ENCODE results near the gene SPACA4.
"Not testable (repeated sequence)": the region's sequence is repeated elsewhere in the genome, so short reads cannot be mapped to it uniquely, and the experiment has no call there.

The SPACA4 gene

GRCh38 chr19:48606463-48607358, at the start of gene SPACA4:
TSS of gene SPACA4 (plus strand) at chr19:48606742. CDS start at chr19:48606979, 237 bp downstream.
- Mint-ChIP-seq H3K9me3 (ENCODE audit: low read depth) (no peaks in the 10 kb centered on the region), H3K4me3 (no peak within 1 kb of the TSS), H3K27me3 (no peaks in the 10 kb centered on the region), H3K4me1 (ENCODE audit: low read depth) (peaks cover 2% of the 10 kb centered on the region), H3K27ac (no peak within 1 kb of the TSS), H3K36me3 (no peaks in the 10 kb centered on the region)

GRCh38 chr19:48556825-48557224, 49.7 kb upstream of the SPACA4 start:
- H3K9me3 Mint-ChIP-seq (ENCODE audit: low read depth) = no peaks in the 10 kb centered on the region
- no peak overlapping the region for H3K27ac Mint-ChIP-seq
- H3K4me1 Mint-ChIP-seq (ENCODE audit: low read depth) = peaks cover 1% of the 10 kb centered on the region
- no peak overlapping the region for H3K4me3 Mint-ChIP-seq
- H3K27me3 Mint-ChIP-seq = peaks cover 6% of the 10 kb centered on the region
- no peaks in the 10 kb centered on the region for H3K36me3 Mint-ChIP-seq

GRCh38 chr19:48558018-48558684, 48.4 kb upstream of the SPACA4 start:
- no peak overlapping the region for H3K4me3 Mint-ChIP-seq
- no peak overlapping the region for H3K27ac Mint-ChIP-seq
- no peaks in the 10 kb centered on the region for H3K9me3 Mint-ChIP-seq (ENCODE audit: low read depth)
- H3K36me3 Mint-ChIP-seq = no peaks in the 10 kb centered on the region
- peaks cover 1% of the 10 kb centered on the region for H3K4me1 Mint-ChIP-seq (ENCODE audit: low read depth)
- peaks cover 6% of the 10 kb centered on the region for H3K27me3 Mint-ChIP-seq

- Mint-ChIP-seq H3K9me3 (ENCODE audit: low read depth) (no peaks in the 10 kb centered on the region), H3K36me3 (no peaks in the 10 kb centered on the region), H3K27ac (no peak overlapping the region), H3K27me3 (peaks cover 6% of the 10 kb centered on the region), H3K4me1 (ENCODE audit: low read depth) (peaks cover 1% of the 10 kb centered on the region), H3K4me3 (no peak overlapping the region)
Measured at GRCh38 chr19:48560095-48560530, 46.4 kb upstream of the SPACA4 start.

GRCh38 chr19:48561412-48561811, 45.1 kb upstream of the SPACA4 start:
- Mint-ChIP-seq H3K4me1 (ENCODE audit: low read depth) (peaks cover 1% of the 10 kb centered on the region), H3K36me3 (no peaks in the 10 kb centered on the region), H3K4me3 (no peak overlapping the region), H3K27ac (no peak overlapping the region), H3K9me3 (ENCODE audit: low read depth) (no peaks in the 10 kb centered on the region), H3K27me3 (peaks cover 6% of the 10 kb centered on the region)

GRCh38 chr19:48565090-48565489, 41.5 kb upstream of the SPACA4 start:
- Mint-ChIP-seq H3K4me1 (ENCODE audit: low read depth) (no peaks in the 10 kb centered on the region), H3K9me3 (ENCODE audit: low read depth) (no peaks in the 10 kb centered on the region), H3K27ac (no peak overlapping the region), H3K27me3 (peaks cover 2% of the 10 kb centered on the region), H3K36me3 (no peaks in the 10 kb centered on the region), H3K4me3 (no peak overlapping the region)

- no peaks in the 10 kb centered on the region for H3K9me3 Mint-ChIP-seq (ENCODE audit: low read depth)
- H3K27ac Mint-ChIP-seq = no peak overlapping the region
- H3K27me3 Mint-ChIP-seq = peaks cover under 1% of the 10 kb centered on the region
- H3K4me1 Mint-ChIP-seq (ENCODE audit: low read depth) = no peaks in the 10 kb centered on the region
- no peaks in the 10 kb centered on the region for H3K36me3 Mint-ChIP-seq
- no peak overlapping the region for H3K4me3 Mint-ChIP-seq
Measured at GRCh38 chr19:48568345-48568886, 38.1 kb upstream of the SPACA4 start.

GRCh38 chr19:48569814-48570213, 36.7 kb upstream of the SPACA4 start:
- no peaks in the 10 kb centered on the region for H3K27me3 Mint-ChIP-seq
- no peak overlapping the region for H3K27ac Mint-ChIP-seq
- H3K4me3 Mint-ChIP-seq = no peak overlapping the region
- H3K4me1 Mint-ChIP-seq (ENCODE audit: low read depth) = no peaks in the 10 kb centered on the region
- H3K36me3 Mint-ChIP-seq = no peaks in the 10 kb centered on the region
- no peaks in the 10 kb centered on the region for H3K9me3 Mint-ChIP-seq (ENCODE audit: low read depth)

GRCh38 chr19:48571378-48572162, 35.0 kb upstream of the SPACA4 start:
- Mint-ChIP-seq H3K4me1 (ENCODE audit: low read depth) (no peaks in the 10 kb centered on the region), H3K36me3 (no peaks in the 10 kb centered on the region), H3K4me3 (no peak overlapping the region), H3K27ac (no peak overlapping the region), H3K27me3 (no peaks in the 10 kb centered on the region), H3K9me3 (ENCODE audit: low read depth) (no peaks in the 10 kb centered on the region)

GRCh38 chr19:48573163-48573505, 33.4 kb upstream of the SPACA4 start:
- no peak overlapping the region for H3K4me3 Mint-ChIP-seq

GRCh38 chr19:48575931-48576622, 30.5 kb upstream of the SPACA4 start:
- no peak overlapping the region for H3K27ac Mint-ChIP-seq
- H3K27me3 Mint-ChIP-seq = no peaks in the 10 kb centered on the region
- H3K36me3 Mint-ChIP-seq = no peaks in the 10 kb centered on the region
- no peaks in the 10 kb centered on the region for H3K4me1 Mint-ChIP-seq (ENCODE audit: low read depth)
- H3K4me3 Mint-ChIP-seq = no peak overlapping the region
- no peaks in the 10 kb centered on the region for H3K9me3 Mint-ChIP-seq (ENCODE audit: low read depth)

More at GRCh38 chr19:48573163-48573505, 33.4 kb upstream of the SPACA4 start:
- Mint-ChIP-seq H3K36me3 (no peaks in the 10 kb centered on the region), H3K27ac (no peak overlapping the region), H3K4me1 (ENCODE audit: low read depth) (no peaks in the 10 kb centered on the region), H3K27me3 (no peaks in the 10 kb centered on the region), H3K9me3 (ENCODE audit: low read depth) (no peaks in the 10 kb centered on the region)

- not testable (repeated sequence) for H3K4me1 Mint-ChIP-seq (ENCODE audit: low read depth); H3K27me3 Mint-ChIP-seq; H3K27ac Mint-ChIP-seq; H3K36me3 Mint-ChIP-seq; H3K4me3 Mint-ChIP-seq; H3K9me3 Mint-ChIP-seq (ENCODE audit: low read depth)
Measured at GRCh38 chr19:48577908-48578307, 28.6 kb upstream of the SPACA4 start.

- Mint-ChIP-seq H3K9me3 (ENCODE audit: low read depth) (no peaks in the 10 kb centered on the region), H3K27me3 (no peaks in the 10 kb centered on the region), H3K36me3 (no peaks in the 10 kb centered on the region), H3K27ac (no peak overlapping the region), H3K4me1 (ENCODE audit: low read depth) (no peaks in the 10 kb centered on the region), H3K4me3 (no peak overlapping the region)
Measured at GRCh38 chr19:48578891-48579290, 27.7 kb upstream of the SPACA4 start.

GRCh38 chr19:48582168-48582567, 24.4 kb upstream of the SPACA4 start:
- H3K4me1 Mint-ChIP-seq (ENCODE audit: low read depth) = no peaks in the 10 kb centered on the region
- no peak overlapping the region for H3K27ac Mint-ChIP-seq
- no peaks in the 10 kb centered on the region for H3K36me3 Mint-ChIP-seq
- H3K27me3 Mint-ChIP-seq = no peaks in the 10 kb centered on the region
- H3K9me3 Mint-ChIP-seq (ENCODE audit: low read depth) = no peaks in the 10 kb centered on the region
- H3K4me3 Mint-ChIP-seq = no peak overlapping the region

Measured in activated naive CD8-positive, alpha-beta T cell (primary cell).